DOHH2 (cell line): ENCODE measurements around the gene MR1.

Experiments used
- H3F3A ChIP-seq: fragments of 200-600 bp; sonication (generic), shearing (Covaris generic); 2 replicates; pipeline ENCODE4 v1.6.0; 2016; ENCODE audit warnings: antibody characterized with exemption, mild to moderate bottlenecking; ENCODE audit not compliant: control insufficient read depth, insufficient read depth
- H3K27ac ChIP-seq: fragments of 200-600 bp; sonication (generic); 2 replicates; pipeline ENCODE4 v1.5.1; 2014; ENCODE audit warnings: low read depth, mild to moderate bottlenecking, low read length, moderate library complexity
- H3K27me3 ChIP-seq: fragments of 200-600 bp; sonication (generic); 2 replicates; pipeline ENCODE4 v1.6.1; 2014; ENCODE audit warnings: mild to moderate bottlenecking, low read length, mixed read lengths; ENCODE audit not compliant: control insufficient read depth
- H3K36me3 ChIP-seq: fragments of 200-600 bp; sonication (generic); 2 replicates; pipeline ENCODE4 v1.6.1; 2014; ENCODE audit warnings: mild to moderate bottlenecking, low read length, moderate library complexity, mixed read lengths; ENCODE audit not compliant: control insufficient read depth
- H3K4me1 ChIP-seq: fragments of 200-600 bp; sonication (generic); 2 replicates; pipeline ENCODE4 v1.6.1; 2014; ENCODE audit warnings: mild to moderate bottlenecking, low read length, mixed read lengths; ENCODE audit not compliant: control insufficient read depth
- H3K4me2 ChIP-seq: fragments of 200-600 bp; sonication (generic); 2 replicates; pipeline ENCODE4 v1.6.0; 2014; ENCODE audit warnings: mild to moderate bottlenecking, low read length, moderate library complexity
- H3K4me3 ChIP-seq: fragments of 200-600 bp; sonication (generic); 2 replicates; pipeline ENCODE4 v1.5.1; 2014; ENCODE audit warnings: mild to moderate bottlenecking, low read length, mixed read lengths
- H3K79me2 ChIP-seq: fragments of 200-600 bp; sonication (generic); 2 replicates; pipeline ENCODE4 v1.6.1; 2014; ENCODE audit warnings: mild to moderate bottlenecking, low read length, mixed read lengths; ENCODE audit not compliant: control insufficient read depth
- H3K9me2 ChIP-seq: fragments of 200-600 bp; sonication (generic); replicated peaks from 2 replicates; pipeline ENCODE4 v1.6.1; 2014; ENCODE audit warnings: mild to moderate bottlenecking, low read length, mixed read lengths; ENCODE audit not compliant: control insufficient read depth
- H3K9me3 ChIP-seq: fragments of 200-600 bp; sonication (generic); 2 replicates; pipeline ENCODE4 v1.6.1; 2014; ENCODE audit warnings: antibody characterized with exemption, low read length, mixed read lengths; ENCODE audit not compliant: control insufficient read depth, insufficient read depth
- H4K20me1 ChIP-seq: fragments of 200-600 bp; sonication (generic); 2 replicates; pipeline ENCODE4 v1.6.0; 2014; ENCODE audit warnings: low read depth, mild to moderate bottlenecking, antibody characterized with exemption, low read length, moderate library complexity; ENCODE audit not compliant: control insufficient read depth, insufficient read depth
- EZH2phosphoT487 ChIP-seq: fragments of 200-600 bp; sonication (generic); IDR thresholded peaks from 2 replicates; pipeline ENCODE4 v1.6.1; 2017; ENCODE audit warnings: borderline replicate concordance, mild to moderate bottlenecking, antibody characterized with exemption, low read length, moderate library complexity, mixed read lengths
- TF ChIP-seq, protein P1 (sequence below): fragments of 200-600 bp; sonication (generic); IDR thresholded peaks from one replicate; pipeline ENCODE4 v1.5.1; 2014; ENCODE audit warnings: antibody characterized with exemption, mild to moderate bottlenecking, low read depth, low read length; ENCODE audit not compliant: poor library complexity, severe bottlenecking

Gene MR1

DNA sequence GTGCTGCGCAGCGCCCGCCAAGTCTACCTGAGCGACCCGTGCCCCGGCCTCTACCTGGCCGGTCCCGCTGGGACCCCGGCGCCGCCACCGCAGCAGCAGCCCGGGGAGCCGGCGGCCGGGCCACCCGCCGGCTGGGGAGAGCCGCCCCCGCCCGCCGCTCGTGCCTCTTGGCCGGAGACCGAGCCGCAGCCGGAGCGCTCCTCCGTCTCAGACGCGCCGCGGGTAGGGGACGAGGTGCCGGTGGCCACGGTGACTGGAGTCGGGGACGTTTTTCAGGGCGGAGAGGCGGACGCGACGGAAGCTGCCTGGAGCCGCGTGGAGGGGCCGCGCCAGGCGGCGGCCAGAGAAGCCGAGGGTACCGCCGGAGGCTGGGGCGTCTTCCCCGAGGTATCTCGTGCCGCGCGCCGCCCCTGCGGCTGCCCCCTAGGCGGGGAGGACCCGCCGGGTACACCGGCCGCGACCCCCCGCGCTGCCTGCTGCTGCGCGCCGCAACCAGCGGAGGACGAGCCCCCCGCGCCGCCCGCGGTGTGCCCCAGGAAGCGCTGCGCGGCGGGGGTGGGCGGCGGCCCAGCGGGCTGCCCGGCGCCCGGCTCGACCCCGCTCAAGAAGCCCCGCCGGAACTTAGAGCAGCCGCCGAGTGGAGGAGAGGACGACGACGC is 55.4 kb downstream of the MR1 start:
- Histone ChIP-seq H3K36me3 (peaks cover 33% of the 10 kb centered on the region), H3F3A (peaks cover 14% of the 10 kb centered on the region), H3K79me2 (peaks cover 42% of the 10 kb centered on the region), H3K4me2 (peak overlapping the region; percentile 78), H4K20me1 (peaks cover 17% of the 10 kb centered on the region), H3K9me3 (no peaks in the 10 kb centered on the region), H3K4me1 (peaks cover 40% of the 10 kb centered on the region), H3K4me3 (peak overlapping the region; percentile 98), H3K27ac (peak overlapping the region; percentile 61), H3K27me3 (no peaks in the 10 kb centered on the region; the same call in 1 of the 2 replicates), H3K9me2 (no peaks in the 10 kb centered on the region)
- TF ChIP-seq, protein P1, sequence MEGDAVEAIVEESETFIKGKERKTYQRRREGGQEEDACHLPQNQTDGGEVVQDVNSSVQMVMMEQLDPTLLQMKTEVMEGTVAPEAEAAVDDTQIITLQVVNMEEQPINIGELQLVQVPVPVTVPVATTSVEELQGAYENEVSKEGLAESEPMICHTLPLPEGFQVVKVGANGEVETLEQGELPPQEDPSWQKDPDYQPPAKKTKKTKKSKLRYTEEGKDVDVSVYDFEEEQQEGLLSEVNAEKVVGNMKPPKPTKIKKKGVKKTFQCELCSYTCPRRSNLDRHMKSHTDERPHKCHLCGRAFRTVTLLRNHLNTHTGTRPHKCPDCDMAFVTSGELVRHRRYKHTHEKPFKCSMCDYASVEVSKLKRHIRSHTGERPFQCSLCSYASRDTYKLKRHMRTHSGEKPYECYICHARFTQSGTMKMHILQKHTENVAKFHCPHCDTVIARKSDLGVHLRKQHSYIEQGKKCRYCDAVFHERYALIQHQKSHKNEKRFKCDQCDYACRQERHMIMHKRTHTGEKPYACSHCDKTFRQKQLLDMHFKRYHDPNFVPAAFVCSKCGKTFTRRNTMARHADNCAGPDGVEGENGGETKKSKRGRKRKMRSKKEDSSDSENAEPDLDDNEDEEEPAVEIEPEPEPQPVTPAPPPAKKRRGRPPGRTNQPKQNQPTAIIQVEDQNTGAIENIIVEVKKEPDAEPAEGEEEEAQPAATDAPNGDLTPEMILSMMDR: no peak
- TF ChIP-seq EZH2phosphoT487: no peak

DNA sequence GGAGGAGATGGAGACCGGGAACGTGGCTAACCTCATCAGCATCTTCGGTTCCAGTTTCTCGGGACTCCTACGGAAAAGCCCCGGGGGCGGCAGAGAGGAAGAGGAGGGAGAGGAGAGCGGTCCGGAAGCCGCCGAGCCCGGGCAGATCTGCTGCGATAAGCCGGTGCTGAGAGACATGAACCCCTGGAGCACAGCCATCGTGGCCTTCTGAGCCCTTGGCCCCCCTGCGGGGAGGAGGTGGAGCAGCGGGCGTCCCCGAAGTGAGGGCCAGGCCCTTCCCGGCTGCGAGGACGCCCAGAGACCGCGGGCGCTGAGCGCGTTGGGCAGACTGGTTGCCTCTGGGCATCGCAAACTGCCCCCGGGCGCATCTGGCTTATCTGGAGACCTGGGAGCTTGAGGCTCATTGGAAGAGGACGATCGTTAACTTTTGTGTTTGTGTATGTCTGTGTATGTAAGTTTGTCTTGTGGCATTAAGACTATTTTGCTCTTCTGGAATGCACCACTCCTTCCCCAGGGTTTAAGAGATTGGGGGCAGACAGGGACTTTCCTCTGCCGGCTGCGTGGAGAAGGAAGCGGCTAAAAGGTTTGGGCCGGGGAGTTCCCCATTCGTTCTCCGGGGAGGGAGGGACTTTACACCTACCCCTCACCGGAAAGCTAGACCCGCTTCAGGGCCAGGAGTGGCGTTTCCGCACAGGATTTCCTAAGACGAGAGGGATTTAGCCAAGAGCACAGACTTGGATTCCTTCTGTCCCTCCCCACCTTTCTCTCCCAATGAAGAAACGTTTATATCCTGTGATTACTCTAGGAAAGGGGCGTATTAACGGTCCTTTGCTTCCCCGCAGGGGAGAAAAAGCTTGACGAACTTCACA is 56.1 kb downstream of the MR1 start:
- Histone ChIP-seq H3K4me3 (peak overlapping the region; percentile 98), H3K79me2 (peaks cover 42% of the 10 kb centered on the region), H3K36me3 (peaks cover 33% of the 10 kb centered on the region), H3K4me1 (peaks cover 34% of the 10 kb centered on the region), H3F3A (peaks cover 10% of the 10 kb centered on the region), H3K27me3 (no peaks in the 10 kb centered on the region), H4K20me1 (peaks cover 17% of the 10 kb centered on the region), H3K9me3 (no peaks in the 10 kb centered on the region), H3K4me2 (peak overlapping the region; percentile 78), H3K27ac (peak overlapping the region; percentile 60), H3K9me2 (no peaks in the 10 kb centered on the region)
- TF ChIP-seq, protein P1: no peak
- no peak for TF ChIP-seq EZH2phosphoT487

GRCh38 chr1:181090641-181091126 is 56.9 kb downstream of the MR1 start:
- Histone ChIP-seq H3K4me2 (peak overlapping the region; percentile 78), H3K9me3 (no peaks in the 10 kb centered on the region), H3K27ac (no peak overlapping the region; the same call in 1 of the 2 replicates), H4K20me1 (peaks cover 17% of the 10 kb centered on the region), H3K4me1 (peaks cover 34% of the 10 kb centered on the region), H3F3A (peaks cover 10% of the 10 kb centered on the region), H3K79me2 (peaks cover 42% of the 10 kb centered on the region), H3K27me3 (no peaks in the 10 kb centered on the region), H3K4me3 (peak overlapping the region; percentile 98), H3K36me3 (peaks cover 33% of the 10 kb centered on the region), H3K9me2 (no peaks in the 10 kb centered on the region)
- TF ChIP-seq EZH2phosphoT487: no peak
- TF ChIP-seq, protein P1: no peak
